Right lobe of liver (tissue), 4 donors: ENCODE data around the gene PSMD2.

Experiments
- CTCF ChIP-seq, 4 donors: fragments of 200-600 bp in 3 of 4; fragments of 450-650 bp in 1 of 4; IDR thresholded peaks; one replicate each; pipeline versions ENCODE4 v1.5.1 to v1.8.0; 2016 to 2022; ENCODE audit warnings: antibody characterized with exemption in 4 of 4, mild to moderate bottlenecking in 2 of 4
- POLR2A ChIP-seq: fragments of 450-650 bp; IDR thresholded peaks from one replicate; pipeline ENCODE4 v1.6.1; 2017; ENCODE audit warnings: antibody characterized with exemption, mild to moderate bottlenecking
- donor health status: DM: no; HTN: no; CAD: no.
- donor health status: DM: no; HTN: no; CAD: no.
- donor health status: DM: no; HTN: yes; CAD: no.

- no peak for TF ChIP-seq POLR2A
- no peak for TF ChIP-seq CTCF (IDR thresholded peaks at IDR 0.05)
Measured at GRCh38 chr3:184339001-184339400, 40.0 kb downstream of the PSMD2 start.
